ENCODE data around the gene ANAPC10.

DNA sequence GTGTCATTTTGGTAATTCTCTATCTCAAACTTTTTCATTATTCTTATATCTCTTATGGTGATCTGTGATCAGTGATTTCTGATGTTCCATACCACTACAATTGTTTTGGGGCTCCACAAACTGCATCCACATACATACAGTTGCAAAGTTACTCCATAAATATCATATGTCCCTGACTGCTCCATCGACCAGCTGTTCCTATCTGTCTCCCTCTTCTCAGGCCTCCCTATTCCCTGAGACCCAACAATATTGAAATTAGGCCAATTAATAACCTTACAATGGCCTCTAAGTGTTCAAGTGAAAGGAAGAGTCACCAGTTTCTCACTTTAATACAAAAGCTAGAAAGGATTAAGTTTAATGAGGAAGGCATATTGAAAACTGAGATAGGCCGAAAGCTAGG is 108.7 kb downstream of the ANAPC10 start:
- TF ChIP-seq, protein P1, sequence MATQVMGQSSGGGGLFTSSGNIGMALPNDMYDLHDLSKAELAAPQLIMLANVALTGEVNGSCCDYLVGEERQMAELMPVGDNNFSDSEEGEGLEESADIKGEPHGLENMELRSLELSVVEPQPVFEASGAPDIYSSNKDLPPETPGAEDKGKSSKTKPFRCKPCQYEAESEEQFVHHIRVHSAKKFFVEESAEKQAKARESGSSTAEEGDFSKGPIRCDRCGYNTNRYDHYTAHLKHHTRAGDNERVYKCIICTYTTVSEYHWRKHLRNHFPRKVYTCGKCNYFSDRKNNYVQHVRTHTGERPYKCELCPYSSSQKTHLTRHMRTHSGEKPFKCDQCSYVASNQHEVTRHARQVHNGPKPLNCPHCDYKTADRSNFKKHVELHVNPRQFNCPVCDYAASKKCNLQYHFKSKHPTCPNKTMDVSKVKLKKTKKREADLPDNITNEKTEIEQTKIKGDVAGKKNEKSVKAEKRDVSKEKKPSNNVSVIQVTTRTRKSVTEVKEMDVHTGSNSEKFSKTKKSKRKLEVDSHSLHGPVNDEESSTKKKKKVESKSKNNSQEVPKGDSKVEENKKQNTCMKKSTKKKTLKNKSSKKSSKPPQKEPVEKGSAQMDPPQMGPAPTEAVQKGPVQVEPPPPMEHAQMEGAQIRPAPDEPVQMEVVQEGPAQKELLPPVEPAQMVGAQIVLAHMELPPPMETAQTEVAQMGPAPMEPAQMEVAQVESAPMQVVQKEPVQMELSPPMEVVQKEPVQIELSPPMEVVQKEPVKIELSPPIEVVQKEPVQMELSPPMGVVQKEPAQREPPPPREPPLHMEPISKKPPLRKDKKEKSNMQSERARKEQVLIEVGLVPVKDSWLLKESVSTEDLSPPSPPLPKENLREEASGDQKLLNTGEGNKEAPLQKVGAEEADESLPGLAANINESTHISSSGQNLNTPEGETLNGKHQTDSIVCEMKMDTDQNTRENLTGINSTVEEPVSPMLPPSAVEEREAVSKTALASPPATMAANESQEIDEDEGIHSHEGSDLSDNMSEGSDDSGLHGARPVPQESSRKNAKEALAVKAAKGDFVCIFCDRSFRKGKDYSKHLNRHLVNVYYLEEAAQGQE (IDR thresholded peaks at IDR 0.05; ENCODE audit: insufficient read depth in 1 of 2, low read depth in 2 of 2, low read length in 1 of 2): no peak
- TF ChIP-seq, protein P2, sequence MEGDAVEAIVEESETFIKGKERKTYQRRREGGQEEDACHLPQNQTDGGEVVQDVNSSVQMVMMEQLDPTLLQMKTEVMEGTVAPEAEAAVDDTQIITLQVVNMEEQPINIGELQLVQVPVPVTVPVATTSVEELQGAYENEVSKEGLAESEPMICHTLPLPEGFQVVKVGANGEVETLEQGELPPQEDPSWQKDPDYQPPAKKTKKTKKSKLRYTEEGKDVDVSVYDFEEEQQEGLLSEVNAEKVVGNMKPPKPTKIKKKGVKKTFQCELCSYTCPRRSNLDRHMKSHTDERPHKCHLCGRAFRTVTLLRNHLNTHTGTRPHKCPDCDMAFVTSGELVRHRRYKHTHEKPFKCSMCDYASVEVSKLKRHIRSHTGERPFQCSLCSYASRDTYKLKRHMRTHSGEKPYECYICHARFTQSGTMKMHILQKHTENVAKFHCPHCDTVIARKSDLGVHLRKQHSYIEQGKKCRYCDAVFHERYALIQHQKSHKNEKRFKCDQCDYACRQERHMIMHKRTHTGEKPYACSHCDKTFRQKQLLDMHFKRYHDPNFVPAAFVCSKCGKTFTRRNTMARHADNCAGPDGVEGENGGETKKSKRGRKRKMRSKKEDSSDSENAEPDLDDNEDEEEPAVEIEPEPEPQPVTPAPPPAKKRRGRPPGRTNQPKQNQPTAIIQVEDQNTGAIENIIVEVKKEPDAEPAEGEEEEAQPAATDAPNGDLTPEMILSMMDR (IDR thresholded peaks at IDR 0.05): no peak
